ENCODE measurements around the gene KPTN.
A peak's percentile ranks its signal among the peaks of the same experiment; 100 is the strongest.
"Not testable (repeated sequence)": the region's sequence is repeated elsewhere in the genome, so short reads cannot be mapped to it uniquely, and the experiment has no call there.

Gene KPTN

DNA sequence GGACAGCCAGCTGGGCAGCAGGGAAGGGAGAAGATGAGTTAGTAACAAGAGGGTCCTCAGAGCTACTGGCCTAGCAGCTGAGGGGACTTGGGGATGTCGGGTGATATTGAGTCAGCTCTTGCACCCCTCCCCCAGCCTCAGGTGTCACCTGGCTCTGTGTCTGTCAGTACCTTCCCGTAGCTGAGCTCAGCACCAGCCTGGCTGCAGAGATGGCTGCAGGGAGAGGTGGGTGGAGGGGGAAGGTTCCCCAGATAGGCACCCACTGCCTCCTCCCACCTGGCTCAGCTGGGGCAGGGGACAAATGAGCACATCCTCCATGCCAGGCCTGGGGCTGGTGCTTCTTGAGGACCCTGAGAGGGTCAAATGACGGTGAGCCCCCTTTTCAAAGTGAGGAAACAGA lies 6.8 kb upstream of the KPTN start:
- DNase-seq: no peak

DNA sequence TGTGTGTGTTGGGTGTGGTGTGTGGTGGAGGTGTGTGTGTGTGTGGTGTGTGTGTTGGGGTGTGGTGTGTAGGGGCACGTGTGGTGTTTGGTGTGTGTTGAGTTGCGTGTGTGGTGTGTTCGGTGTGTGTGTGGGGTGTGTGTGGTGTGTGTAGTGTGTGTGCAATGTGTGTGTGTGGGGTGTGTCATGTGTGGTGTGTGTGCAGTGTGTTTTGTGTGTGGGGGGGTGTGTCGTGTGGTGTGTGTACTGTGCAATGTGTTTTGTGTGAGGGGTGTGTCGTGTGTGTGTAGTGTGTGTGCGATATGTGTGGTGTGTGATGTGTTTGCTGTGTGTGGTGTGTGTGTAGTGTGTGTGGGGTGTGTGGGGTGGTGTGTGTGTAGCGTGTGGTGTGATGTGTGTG lies 6.0 kb upstream of the KPTN start:
- DNase-seq: no peak

DNA sequence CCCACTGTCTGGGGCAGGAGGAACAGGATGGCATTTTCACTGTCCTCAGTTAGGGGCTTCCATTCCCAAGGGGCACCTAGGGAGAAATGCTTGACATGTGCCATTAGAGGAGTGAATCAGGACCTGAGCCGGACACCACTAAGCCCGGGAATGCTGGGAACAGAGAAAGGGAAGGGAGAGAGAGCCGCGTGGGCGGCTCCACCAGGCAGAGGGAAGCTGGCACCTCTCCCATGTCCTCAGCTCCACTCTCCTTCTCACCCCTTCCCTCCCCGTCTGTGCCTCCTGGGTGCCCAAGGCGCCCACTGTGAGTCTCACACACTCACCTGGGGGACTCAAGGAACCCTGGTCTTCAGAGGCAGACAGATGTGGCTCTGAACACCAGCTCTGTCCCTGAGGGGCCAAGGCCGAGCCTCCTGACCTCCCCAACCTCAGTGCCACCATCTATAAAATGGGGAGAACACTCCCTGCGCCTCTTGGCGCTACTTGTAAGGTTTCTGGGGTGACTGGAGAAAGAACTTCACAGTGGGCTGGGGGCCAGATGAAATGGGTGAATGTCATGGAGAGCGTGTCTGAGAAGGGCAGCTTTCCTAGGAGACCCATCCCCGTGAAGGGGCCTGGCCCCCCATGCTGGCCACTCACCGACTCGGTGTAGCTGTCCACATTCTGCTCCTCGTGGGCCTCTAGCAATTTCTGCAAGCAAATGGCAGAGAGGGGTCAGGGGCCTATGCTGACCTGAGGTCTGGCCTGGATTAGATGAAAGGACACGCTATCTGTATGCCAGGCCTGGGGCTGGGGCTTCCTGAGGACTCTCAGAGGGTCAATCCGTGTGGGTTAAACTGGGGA lies 5.3 kb upstream of the KPTN start:
- no peak for DNase-seq

DNA sequence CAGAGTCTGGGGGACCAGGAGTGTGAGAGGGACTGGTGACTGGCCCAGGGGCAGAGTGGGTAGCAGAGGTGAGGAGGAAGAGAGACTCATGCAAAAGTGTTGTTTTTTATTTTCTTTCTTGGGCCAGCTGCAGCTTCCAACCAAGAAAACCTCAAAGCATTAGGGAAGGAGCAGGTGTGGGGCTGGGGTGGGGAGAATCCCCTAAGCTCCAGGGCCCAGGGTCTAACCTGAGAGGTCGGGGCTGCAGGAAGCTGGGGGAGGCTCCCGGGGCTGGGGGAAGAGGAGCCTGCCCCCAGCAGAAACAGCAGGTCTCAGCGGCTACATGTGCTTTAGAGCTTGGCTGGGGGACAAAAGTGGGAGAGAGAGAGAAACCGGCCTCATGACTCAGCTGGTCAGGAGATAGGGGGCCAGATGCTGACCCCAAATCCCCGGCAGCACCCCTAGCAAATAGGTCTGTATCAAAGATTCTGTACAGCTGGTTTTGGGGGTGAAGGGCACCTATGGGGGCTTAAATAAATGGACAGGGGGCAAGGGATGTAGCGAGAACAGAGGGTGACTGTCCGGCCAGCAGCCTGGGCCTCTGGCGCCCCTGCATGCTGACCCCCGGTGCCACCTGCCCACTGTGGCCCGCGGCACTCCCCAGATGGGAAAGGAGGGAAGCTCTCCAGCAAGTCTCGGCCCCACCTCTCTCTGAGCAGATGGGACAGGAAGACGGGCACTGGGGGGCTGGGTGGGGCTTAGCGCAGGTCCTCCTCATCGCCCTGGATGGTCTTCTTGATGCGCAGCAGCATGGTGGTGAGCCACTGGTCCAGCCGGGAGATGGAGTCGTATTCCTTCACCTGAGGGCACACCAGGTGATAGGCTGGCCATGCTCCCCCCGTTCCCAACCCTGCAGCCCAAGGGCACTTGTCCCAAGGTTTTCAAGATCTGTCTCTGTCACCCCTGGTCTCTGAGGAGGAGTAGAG lies 3.8 kb upstream of the KPTN start:
- no peak for DNase-seq

DNA sequence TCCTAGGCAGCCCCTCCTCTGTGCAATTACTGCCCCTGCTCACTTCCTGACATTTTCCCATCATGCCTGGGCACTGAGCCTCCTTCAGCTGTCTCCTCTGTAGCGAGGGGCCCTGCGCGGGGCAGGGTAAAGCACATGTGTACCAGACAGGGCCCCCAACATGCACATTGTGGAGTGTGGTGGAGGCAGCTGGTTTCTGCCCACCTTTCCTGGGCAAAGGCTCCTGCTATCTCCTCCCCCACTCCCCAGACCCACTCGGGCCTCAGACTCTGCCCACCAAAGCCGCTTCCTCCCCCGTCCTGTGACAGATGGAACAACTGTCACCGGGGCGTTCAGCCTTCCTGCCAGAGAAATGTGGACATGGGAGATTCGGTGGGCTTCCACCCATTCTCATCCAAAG lies 2.9 kb upstream of the KPTN start:
- DNase-seq: no peak

DNA sequence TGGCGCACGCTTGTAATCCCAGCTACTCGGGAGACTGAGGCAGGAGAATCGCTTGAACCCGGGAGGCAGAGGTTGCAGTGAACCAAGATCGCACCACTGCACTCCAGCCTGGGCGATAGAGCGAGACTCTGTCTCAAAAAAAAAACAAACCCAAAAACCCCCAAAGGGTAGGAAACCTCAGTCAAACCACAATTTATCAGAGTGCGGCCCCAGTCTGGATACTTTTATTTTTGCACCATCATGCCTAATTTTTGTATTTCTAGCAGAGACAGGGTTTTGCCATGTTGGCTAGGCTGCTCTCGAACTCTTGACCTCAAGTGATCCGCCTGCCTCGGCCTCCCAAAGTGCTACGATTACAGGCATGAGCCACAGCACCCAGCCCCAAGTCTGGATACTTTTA lies 2.2 kb upstream of the KPTN start:
- DNase-seq: not testable (repeated sequence)

DNA sequence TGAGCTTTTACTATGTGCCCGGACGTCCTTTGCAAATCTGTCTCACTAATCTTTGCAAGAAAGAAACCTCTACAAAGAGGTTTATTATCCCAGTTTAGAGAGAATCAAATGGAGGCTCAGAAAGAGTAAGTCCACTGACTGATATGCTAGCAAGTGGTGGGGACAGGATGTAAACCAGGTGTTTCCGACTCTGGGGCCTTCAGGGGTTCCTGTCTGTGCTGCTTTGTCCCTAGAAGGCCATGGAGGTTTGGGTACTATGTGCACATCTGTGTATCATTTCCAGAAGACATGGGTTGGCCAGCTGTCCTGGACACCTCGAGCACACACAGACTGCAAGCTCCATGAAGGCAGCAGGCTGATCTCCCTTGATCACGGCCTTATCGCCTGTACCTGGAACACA lies 1.2 kb upstream of the KPTN start:
- no peak for DNase-seq

DNA sequence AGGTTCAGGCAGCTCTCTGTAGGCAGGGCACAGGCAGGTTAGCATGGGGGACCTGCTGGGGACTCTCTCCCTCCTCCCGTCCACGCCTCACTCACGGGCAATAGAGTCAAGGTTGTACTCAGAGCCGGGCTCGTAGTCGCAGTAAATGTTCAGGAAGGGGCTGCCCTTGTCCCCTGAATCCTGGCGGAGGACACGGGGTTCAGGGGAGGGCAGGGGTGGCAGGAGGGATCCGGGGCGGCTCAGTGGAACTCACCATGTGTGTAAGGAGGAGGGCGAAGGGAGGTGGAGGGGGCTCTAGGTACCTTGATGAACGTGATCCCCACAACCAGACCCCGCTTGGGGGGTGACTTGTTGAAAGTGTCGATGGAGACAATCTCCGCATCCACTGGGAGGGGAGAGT lies 819 bp downstream of the KPTN start:
- DNase-seq: no peak

DNA sequence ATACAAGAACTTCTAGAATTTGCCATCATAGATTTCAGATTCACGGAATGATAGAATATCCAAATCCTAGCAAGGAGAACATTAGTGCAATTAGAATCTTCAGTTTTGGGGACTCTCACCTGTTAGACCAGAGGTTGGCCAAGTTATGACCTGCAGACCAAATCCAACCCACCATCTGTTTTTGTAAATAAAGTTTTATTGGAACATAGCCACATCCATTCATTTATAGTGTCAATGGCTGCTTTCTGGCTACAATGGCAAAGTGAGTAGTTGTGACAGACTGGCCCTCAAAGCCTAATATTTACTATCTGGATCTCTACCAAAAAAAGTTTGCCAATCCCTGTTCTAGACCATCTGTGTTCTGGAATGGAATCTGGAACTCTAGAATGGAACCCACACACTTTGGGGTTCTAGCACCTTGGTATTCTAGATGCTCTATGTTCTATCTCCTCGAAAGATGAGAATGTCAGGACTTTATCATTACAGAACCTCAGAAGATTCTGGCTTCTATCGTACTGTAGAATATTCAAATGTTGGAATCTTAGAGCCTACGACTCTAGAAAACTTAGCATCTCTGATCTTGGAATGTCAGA lies 2.5 kb downstream of the KPTN start:
- no peak for DNase-seq

DNA sequence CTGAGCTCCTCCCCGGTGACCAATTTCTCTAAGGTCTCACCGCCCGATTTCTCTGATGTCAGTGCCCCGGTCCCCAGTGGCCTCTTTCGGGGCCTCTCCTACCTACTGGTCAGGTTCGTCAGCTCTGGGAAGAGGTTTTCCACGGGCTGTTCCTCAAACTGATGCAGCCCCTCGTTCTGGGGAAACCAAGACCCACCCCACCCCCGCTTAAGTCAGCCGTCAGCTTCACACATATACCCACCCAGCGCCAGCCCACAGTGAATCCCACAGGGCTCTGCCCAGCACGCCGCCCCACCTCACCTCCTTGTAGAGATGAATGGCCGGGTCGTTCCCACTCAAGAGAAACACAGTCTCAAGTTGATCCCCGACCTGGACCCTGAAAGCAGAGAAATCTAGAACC lies 3.4 kb downstream of the KPTN start:
- DNase-seq: no peak

DNA sequence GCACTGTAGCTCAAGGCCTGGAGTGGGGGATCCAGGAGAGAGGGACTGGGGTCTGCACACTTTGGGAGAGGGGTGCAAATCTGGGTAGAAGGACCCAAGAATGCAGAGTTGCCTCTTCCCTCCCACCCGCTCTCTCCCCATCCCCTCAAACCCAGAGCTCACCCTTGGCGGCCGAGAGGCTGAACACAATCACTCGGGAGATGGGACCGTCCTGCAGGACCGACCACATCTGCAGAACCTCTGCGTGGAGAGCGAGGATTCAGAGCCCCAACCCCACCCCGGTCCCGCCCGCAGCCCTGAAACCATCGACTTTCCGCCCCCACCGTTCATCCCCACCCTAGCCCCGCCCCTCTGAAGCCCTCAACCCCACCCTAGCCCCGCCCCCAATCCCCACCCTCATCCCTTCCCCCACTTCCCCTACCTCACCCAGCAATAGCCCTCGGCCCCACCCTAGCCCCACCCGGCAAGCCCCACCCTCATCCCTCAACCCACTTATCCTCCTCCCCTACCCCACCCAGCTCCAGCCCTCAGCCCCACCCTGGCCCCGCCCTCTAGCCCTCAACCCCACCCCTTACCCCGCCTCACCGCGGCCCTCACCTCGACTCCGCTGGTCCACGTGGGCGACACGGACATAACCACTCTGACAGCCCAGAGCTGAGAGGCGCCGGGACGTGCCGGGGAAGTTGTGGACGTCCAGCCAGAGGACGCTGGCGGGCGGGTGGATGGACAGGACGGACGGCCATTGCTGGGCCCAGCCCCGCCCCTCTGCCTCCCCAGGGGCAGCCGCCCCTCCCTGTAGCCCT lies 4.1 kb downstream of the KPTN start:
- DNase-seq: no peak

DNA sequence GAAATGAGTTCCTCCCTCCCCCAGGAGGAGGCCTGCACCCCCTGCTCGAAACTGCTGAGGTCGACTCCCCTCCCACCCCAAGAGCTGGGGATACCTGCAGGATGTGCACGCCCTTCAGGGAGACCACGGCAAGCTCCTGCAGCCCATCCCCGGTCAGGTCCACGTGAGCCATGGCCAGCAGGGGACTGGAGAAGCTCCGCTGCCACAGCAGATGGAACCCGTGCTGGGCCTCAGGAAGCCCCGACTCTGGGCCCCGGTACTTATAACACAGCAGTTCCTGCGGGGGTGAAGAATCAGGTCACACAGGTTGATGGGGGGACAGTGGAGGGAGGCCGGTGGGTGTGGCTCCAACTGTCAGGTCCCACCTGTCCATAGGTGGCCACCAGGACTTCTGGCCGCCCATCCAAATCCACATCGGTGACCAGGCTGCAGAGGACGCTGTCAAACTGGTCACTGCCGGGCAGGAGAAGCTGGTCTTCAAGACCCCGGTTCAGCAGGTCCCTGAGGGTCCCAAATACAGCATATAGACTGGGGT lies 7.5 kb downstream of the KPTN start:
- DNase-seq: no peak

DNA sequence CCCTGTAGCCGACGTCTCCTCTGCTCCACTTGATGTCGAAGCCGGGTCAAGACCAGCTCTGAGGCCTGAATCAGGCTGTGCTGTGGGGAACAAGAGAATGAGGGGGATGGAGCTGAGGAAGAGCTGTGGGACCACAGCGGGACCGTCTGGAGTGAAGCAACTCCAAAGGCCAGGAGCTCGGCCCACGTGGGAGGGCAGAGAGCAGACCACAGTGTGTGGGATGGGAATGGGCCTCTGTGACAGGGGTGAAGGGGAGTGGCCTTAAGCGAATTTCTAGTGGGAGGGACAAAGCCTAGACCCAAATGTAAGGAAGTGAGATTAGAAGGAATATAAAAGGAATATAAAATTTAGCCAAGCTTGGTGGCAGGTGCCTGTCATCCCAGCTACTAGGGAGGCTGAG lies 8.6 kb downstream of the KPTN start:
- DNase-seq: no peak

DNA sequence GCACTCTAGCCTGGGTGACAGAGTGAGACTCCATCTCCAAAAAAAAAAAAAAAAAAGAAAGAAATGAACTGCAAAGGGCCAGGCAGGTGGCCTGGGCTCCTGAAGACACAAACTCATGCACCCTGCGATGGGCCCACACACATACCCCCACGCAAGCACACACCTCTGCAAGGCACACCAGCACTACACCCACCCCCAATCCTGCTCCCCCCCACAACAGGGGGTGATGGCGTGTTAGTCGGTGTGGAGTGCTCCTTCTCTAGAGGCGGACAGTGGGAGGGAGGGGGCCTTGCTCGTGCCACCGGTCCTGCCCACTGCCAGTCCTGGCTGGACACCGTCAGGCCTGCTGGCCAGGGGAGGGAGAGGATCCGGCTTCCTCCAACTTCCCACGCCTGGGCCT lies 10.7 kb downstream of the KPTN start:
- DNase-seq: no peak

DNA sequence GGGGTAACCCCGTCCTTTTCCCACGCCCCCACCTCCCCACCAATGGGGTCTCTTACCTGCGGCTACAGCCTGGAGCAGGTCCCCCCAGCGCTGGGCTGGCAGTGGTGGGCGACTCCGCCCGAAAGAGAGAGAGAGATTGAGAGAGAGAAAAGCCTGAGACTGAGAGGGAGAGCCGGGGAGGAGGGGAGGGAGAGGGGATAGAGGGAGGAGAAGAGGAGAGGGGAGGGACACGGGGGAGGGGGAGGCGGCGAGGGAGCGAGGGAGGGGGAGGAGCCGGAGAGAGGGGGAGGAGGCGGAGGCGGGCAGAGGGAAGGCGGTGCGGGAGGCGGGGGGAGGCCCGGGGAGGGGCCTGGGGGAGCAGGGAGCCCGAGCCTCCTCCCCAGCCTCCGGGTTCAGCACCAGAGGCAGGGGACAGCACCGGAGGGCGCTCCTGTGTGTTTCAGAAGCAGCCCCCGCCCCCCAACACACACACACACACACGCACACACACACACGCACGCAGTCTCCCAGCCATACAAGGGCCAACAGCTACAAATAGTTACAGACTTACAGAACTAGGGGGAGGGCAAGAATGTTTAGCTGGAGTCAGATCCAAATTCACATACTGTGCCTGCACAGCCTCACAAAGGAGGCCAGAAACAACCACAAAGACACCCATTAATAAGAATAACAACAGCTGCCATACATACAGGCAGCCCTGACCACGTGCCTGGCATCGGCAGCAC lies 12.1 kb downstream of the KPTN start, which contains the start of gene SLC8A2:
SLC8A2 (minus strand) TSS at position 161 of the 725 bp plus-strand sequence. CDS start 5,490 bp downstream, outside the sequence.
- peak; percentile 22 for DNase-seq

DNA sequence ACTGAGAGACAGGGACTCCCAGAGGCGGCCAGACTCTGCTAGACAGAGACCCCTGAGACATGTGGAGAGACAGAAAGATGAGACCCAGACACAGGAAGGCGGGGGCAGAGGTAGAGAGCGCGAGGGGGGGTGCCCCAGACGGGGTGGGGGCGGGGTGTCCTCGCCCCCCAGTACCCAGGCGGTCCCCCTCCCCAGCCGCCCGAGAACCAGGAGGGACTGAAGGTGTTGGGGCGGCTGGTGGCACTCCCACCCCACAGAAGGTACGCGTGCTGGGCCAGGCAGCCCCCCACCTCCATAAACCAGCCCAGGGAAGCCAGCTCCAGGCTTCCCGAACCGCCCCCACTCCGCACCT lies 12.7 kb downstream of the KPTN start:
- no peak for DNase-seq

DNA sequence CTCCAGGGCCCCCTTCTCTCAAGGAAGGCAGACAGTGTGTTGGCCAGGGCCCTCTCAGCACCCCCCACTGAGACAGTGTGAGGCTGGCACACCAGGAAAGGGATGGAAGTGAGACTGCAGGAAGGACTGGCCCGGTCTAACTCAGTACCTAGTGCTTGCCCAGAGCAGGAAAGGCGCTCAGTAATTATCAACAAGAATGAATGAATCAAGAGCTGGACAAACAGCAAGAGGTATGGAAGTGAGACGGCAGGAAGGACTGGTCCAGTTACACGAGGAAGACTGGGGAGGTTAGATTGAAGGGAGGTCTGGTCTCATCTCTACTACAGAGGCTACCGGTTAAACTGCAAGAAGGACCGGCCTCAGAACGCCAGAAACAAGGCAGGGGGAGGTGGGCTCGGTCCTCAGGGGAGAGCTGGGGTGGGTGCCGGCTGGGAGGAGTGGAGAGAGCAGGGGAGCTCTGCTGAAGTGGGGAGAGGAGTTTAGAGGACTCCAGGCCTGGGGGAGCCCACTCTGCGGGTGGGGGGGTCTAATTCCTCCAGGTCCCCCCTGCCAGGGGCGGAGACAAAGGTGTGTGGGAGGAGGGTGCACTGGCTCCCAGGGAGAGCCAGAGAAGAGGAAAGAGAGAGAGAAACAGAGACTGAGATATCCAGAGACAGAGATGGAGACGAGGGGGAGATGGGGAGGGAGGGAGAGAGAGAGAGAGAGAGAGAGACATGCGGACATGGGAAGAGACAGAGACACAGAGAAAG lies 13.4 kb downstream of the KPTN start:
- no peak for DNase-seq

DNA sequence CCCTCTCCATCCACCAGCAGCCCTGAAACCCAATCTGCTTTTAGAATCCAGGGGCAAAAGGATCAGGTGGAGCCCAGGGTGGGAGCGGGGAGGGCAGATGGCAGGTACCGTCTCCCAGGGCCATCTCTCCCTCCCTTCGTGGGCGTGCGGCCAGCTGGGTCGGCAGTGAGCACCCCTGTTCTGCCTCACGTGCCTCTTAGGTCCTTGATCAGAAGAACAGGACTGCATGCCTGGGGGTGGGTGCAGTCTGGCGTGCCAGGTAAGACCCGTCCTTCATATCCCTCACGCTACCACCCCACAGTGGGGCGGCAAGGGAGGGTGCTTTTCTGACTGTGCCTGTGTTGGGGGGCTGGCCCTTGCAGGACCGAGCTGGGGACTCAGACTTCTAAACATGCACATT lies 14.3 kb downstream of the KPTN start:
- no peak for DNase-seq

DNA sequence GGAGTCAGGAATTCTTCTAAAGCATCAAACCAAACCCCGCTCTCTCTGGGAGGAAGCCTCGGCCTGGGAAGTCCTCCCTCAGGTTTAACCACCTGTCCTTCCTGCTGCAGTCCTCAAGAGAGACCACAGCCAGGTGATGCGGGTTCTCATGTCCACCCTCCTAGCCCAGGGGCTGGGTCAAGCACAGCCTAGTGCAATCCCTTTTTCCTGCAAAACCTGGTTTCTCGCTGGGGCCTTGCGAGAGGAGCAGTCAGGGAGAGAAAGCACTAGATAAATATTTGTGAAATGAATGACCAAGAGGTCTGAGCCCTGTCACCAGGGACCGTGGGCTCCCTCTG lies 14.7 kb downstream of the KPTN start:
- no peak for DNase-seq

DNA sequence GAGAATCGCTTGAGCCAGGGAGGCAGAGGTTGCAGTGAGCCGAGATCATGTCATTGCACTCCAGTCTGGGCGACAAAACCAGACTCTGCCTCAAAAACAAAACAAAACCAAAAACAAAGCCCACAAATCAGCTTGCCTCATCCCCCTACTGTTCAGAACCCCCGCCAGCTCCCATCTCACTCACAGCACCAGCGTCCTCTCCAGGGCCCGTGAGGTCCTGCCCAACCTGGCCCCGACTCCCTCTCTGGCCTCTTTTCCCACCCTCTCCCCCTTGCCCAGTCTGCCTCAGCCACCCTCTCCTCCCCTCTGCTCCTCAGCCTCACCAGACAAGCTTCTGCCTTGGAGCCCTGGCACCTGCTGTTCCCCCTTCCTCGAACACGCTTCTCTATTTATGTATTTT lies 16.1 kb downstream of the KPTN start:
- DNase-seq: no peak

DNA sequence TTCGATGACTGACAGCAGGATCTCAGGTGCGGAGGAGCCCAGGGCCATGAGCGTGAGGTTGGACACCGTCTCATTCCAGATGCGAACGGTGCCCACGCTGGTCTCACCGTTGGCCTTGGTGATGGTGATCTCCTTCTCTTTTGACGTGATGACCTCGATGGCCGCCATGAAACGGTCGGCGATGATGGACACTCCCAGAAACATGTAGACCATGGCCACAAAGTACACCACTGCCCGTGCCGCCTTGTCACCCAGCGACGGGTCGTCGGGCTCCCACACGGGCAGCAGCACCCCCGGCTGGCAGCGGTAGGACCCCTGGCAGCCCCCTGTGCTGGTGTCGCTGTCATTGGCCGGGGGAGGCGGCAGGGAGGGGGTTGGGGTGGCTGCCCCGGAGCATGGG lies 18.1 kb downstream of the KPTN start:
- no peak for DNase-seq
